ENCODE measurements around the gene BRD7.

GRCh38 chr16:50377001-50377400 is 8.2 kb upstream of the BRD7 start:
- TF ChIP-seq POLR2AphosphoS5 (IDR thresholded peaks at IDR 0.05; ENCODE audit: borderline replicate concordance, low read depth, low read length): no peak
- TF ChIP-seq EZH2 (IDR thresholded peaks at IDR 0.05): no peak
